Measurements from ENCODE around the gene EXD2.

GRCh38 chr14:69244946-69245345 is 53.6 kb downstream of the EXD2 start:
- TF ChIP-seq CTCF (IDR thresholded peaks at IDR 0.05; ENCODE audit: low read depth, low read length, poor library complexity, severe bottlenecking) = no peak
- TF ChIP-seq EZH2phosphoT487 (IDR thresholded peaks at IDR 0.05; ENCODE audit: borderline replicate concordance, low read length) = no peak
